ENCODE data around the gene FXYD1.

GRCh38 chr19:35154525-35155406 is 16.1 kb downstream of the FXYD1 start, which contains the start of gene FXYD5:
- TF ChIP-seq CTCF (IDR thresholded peaks at IDR 0.05; ENCODE audit: borderline replicate concordance, extremely low read depth, low read length, poor library complexity, severe bottlenecking) (no peak), EZH2 (IDR thresholded peaks at IDR 0.05; ENCODE audit: borderline replicate concordance, low read depth, low read length, severe bottlenecking) (no peak)

All from DND-41 (cell line).